8988T (cell line): ENCODE measurements around the gene CCL21.

ENCODE experiments used
- DNase-seq: peaks from one replicate; pipeline ENCODE4 v3.0.0; 2011

The CCL21 gene

GRCh38 chr9:34665381-34666250 is 44.3 kb downstream of the CCL21 start:
- peak; percentile 90 for DNase-seq

GRCh38 chr9:34665067-34665380 is 44.9 kb downstream of the CCL21 start:
- DNase-seq = no peak

GRCh38 chr9:34664281-34665066 is 45.5 kb downstream of the CCL21 start:
- DNase-seq = peak; percentile 79

GRCh38 chr9:34663303-34663605 is 46.7 kb downstream of the CCL21 start:
- DNase-seq = no peak

- no peak for DNase-seq
Measured at GRCh38 chr9:34662526-34663302, 47.2 kb downstream of the CCL21 start, which contains the start of gene CCL27. Gene CCL27 (minus strand): TSS chr9:34662657. CDS start chr9:34662633, 24 bp downstream.

DNA sequence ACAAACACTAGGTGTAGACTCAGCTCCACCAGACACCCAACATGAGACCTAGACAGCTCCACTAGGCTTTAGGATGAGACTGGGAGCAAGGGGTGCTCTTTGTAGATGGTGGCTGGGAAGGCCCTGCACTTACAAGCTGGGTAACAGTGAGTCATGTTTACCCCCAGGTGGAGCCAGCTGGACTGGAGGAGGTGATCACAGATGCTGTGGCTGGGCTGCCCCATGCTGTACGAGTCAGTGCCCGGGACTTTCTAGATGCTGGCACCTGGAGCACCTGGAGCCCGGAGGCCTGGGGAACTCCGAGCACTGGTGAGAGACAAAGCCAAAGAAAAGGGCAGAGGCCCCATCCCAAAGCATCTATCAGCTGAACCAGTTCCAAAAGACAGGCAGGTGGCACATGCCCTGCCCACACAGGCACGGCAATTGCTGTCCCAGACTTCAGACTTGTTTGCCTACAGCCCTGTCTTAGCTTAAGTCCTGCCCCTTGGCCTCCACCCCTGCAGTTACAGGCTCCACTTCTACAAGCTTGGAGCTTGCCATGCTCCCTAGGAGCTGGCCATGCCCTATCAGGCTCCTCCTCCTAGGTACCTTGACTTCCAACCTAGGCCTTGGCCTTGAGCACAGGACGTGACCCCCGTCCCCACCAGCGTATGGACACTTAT is 50.2 kb downstream of the CCL21 start:
- DNase-seq = no peak
